T47D (cell line): Measurements from ENCODE around the gene RAMACL.
A peak's percentile ranks its signal among the peaks of the same experiment; 100 is the strongest.
"Not testable (repeated sequence)": the region's sequence is repeated elsewhere in the genome, so short reads cannot be mapped to it uniquely, and the experiment has no call there.

Source experiments
- DNase-seq, 2 experiments: peaks; one replicate each; pipeline versions ENCODE4 v3.0.0 to v3.0.0-alpha.2; 2011 to 2012; ENCODE audit warnings: low read depth in 1 of 2, low spot score in 1 of 2
- JUND ChIP-seq: IDR thresholded peaks from 2 replicates; pipeline ENCODE4 v1.6.1; 2012; ENCODE audit warnings: low read depth
- in situ Hi-C: cut with HindIII; loops from 2 replicates; pipeline ENCODE4 v1.10.0; 2016; ENCODE audit warnings: low sequenced_read_pairs, low pct_unique_long_range_greater_than_20kb

RAMACL gene

GRCh38 chr6:166586424-166587156 lies at the start of gene RAMACL:
Gene RAMACL, minus strand, starts transcription at chr6:166586678. Its CDS starts 201 bp downstream, at chr6:166586477.
- in situ Hi-C loops = no loop called here
- peak; percentile 44 to 66 for DNase-seq
- TF ChIP-seq JUND = no peak

- in situ Hi-C loops = no loop called here
- no peak for TF ChIP-seq JUND
- DNase-seq = no peak
These were observed 48.8 kb upstream of the RAMACL start for GRCh38 chr6:166635013-166635970.

GRCh38 chr6:166634581-166634980 lies 48.1 kb upstream of the RAMACL start:
- DNase-seq, in situ Hi-C loops: not testable (repeated sequence)

GRCh38 chr6:166633732-166634535 lies 47.5 kb upstream of the RAMACL start:
- DNase-seq = no peak
- TF ChIP-seq JUND = no peak
- in situ Hi-C loops = no loop called here

- in situ Hi-C loops = no loop called here
- DNase-seq = no peak
- TF ChIP-seq JUND = no peak
These were observed 46.3 kb upstream of the RAMACL start for GRCh38 chr6:166632731-166633130.

GRCh38 chr6:166630462-166630861 lies 44.0 kb upstream of the RAMACL start:
- in situ Hi-C loops = no loop called here
- DNase-seq = no peak
- TF ChIP-seq JUND = no peak

- in situ Hi-C loops = no loop called here
- DNase-seq = no peak
- no peak for TF ChIP-seq JUND
These were observed 43.1 kb upstream of the RAMACL start for GRCh38 chr6:166629628-166630027.

- DNase-seq = peak; percentile 11 to 36
These were observed 41.7 kb upstream of the RAMACL start for GRCh38 chr6:166627875-166628801.

GRCh38 chr6:166627033-166627874 lies 40.8 kb upstream of the RAMACL start, which contains the start of gene RPS6KA2:
Gene RPS6KA2, minus strand, starts transcription at chr6:166627251. Its CDS starts 232 bp downstream, at chr6:166627019.
- TF ChIP-seq JUND = no peak
- in situ Hi-C loops = no loop called here
- peak; percentile 81 to 98 for DNase-seq

More at GRCh38 chr6:166627875-166628801, 41.7 kb upstream of the RAMACL start:
- no peak for TF ChIP-seq JUND
- in situ Hi-C loops = no loop called here

- TF ChIP-seq JUND = no peak
- peak in 1 of 2 experiments; percentile 23 for DNase-seq
- in situ Hi-C loops = no loop called here
These were observed 39.9 kb upstream of the RAMACL start for GRCh38 chr6:166626177-166627032.
